T-helper 1 cell treated with Interleukin-12 subunit alpha and Interleukin-12 subunit beta and Interleukin-4 antibody, amounts not matched to agents 30 ng/mL and 1 ng/mL, for 36 hours (primary cell): Measurements from ENCODE around the gene BCL2. TPM values are rescaled to one million over a fixed set of nuclear protein-coding genes. Genes with fewer than 3 reads are reported as not detected.

Experiments
- intact Hi-C: fragments of 100-400 bp; cut with micrococcal nuclease; formaldehyde crosslinking; loops from one replicate; pipeline ENCODE4 v1.15.1; 2024
- total RNA-seq: library from RNA; stranded (reverse); gene quantifications from 2 replicates; pipeline ENCODE4 v1.2.3, GENCODE V29; 2022

BCL2 gene
- total RNA-seq, 1 donor from 2014 or later, result 148 TPM

DNA sequence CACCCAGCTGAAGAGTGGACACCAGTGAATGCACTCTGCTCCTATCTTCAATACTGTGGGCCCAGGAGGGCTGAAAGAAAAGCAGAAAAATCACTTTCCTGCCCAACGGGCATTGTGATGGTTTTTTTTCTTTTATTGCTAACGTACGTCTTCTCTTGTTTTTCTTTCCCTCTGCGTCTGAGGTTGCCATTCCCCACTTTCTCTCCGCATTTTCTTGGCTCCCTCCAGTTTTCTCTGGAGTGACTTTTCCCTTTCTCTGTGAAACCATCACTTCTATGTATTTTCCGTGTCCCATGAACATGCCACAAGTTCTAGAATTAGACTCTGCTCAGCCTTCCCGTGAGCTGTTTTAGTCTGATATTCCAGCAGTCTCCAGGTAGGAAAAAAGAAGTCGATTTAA, 169.2 kb downstream of the BCL2 start:
- intact Hi-C loops, result loop anchor here (10.0 kb wide), 1 partner anchor 824 kb away; the partner anchor contains the start of gene SERPINB8

DNA sequence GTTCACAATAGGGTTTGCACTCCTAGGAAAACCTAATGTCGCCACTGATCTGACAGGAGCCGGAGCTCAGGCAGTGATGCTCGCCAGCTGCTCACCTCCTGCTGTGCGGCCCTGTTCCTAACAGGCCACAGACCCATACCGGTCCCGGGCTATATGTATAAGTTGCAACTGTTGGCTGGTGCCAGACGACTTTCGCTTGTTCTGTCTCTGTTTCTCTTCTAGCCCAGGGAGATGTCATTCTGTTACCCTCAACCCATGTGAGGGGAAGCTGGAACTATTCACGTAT, 170.3 kb downstream of the BCL2 start:
- intact Hi-C loops, result no loop called here

DNA sequence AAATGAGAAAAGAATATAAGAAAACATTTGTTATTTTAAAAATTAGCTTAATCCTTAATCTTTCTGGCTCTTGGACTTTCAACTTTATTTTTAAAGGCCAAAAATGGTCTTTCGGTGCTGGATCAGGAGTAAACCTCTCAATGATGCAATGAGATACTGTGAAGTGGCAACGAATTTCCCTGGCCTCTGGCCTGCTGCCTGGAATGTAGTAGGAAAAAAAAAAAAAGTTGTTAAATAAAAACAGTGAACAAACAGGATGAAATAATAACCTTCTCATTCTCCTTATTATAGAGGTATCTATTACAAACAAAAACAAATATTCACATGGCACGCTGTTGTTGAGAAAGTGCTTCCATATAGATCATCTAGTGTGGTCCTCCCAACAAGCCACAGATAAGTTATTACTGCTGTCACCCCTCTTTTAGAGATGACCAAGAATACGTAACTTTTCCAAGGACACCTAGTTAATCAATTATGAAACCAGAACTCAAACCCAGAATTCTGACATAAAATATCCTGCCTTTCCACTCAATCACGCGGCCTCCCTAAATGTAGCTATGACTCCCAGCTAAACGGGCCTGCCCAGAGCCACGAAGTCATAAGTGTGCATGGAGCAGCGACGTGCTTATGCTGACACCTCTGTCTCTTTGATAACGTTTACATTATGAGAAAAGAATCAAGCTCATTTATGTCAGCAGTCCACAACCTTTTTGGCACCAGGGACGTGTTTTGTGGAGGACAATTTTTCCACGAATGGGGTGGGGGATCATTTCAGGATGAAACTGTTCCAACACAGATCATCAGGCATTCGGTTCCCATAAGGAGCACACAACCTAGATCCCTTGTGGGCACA, 170.9 kb downstream of the BCL2 start:
- intact Hi-C loops, result no loop called here

DNA sequence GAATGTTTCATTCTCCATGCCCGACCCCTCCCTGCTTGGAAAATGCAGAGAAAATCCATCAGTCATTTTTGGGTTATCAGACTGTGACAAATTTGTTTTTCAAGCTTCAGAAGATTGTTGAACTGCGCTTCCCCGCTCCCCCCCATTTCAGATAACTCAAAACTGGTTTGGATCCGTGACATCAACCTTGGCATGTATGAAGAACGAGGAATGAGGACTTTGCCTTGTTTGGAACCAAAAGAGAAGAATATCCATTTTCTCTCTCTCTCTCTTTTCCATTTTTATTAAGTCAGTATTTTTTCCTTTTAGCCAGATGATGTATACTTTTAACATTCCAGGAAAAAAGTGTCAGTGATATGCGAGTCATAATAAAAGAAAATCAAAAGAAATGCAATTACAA, 171.6 kb downstream of the BCL2 start:
- intact Hi-C loops, result no loop called here

DNA sequence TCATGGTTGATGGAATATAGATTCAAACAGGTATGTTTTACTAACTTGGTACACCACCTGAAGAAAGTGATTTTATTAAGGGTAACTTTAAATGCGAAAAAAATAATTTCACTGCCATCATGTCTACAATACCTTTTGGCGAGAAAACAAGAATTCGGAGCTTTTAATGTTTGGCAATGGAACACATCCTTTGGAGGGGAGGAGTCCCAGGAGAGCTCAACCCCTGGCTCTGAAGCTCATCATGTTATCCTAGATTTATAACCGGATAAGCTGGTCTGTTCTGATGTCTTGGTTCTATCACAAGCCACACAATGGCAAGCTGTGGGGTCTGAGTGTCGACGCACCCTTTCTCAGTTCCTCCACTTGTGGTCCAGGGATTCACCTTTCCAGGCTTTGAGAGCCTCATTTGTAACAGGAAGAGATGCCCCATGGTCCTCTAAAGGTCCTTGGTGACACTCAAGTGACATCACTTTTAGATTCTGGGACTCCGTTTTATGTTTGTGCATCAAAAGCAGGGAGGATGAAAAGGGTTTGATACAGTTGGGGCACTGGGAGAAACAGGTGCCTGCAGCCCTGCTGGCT, 172.7 kb downstream of the BCL2 start:
- intact Hi-C loops, result no loop called here

DNA sequence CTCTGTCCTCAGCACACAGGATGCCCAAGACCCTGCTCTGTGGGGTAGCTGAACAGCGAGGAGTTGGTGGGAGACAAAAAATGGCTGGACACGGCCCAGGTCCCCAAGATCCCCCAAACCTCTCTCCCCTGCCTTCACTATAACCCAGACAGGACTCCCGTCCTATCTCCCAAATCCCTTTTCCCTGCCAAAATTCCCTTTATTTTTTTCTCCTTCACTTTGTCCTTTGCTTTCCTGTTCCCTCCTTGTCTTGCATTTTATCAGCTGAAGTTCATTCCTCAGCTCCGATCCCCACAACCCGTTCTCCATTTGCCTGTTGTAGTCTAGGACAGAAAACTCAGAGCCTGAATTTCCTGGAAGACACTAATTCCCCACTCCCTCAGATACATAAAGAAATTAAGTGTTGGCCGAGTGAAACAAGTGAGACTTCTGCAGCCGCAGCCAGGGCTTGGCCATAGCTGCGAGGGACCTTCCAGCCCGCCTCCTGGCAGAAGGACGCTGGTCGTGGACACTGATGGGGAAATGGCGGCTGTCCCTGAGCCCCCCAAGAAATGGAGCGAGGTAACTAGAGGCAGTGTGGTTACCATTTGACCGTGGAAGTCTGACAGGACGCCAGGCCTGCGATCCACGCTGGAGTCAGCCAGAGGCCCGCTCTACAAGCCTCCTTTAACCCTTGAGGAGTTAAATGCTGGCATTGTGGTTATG, 173.6 kb downstream of the BCL2 start:
- intact Hi-C loops, result no loop called here

DNA sequence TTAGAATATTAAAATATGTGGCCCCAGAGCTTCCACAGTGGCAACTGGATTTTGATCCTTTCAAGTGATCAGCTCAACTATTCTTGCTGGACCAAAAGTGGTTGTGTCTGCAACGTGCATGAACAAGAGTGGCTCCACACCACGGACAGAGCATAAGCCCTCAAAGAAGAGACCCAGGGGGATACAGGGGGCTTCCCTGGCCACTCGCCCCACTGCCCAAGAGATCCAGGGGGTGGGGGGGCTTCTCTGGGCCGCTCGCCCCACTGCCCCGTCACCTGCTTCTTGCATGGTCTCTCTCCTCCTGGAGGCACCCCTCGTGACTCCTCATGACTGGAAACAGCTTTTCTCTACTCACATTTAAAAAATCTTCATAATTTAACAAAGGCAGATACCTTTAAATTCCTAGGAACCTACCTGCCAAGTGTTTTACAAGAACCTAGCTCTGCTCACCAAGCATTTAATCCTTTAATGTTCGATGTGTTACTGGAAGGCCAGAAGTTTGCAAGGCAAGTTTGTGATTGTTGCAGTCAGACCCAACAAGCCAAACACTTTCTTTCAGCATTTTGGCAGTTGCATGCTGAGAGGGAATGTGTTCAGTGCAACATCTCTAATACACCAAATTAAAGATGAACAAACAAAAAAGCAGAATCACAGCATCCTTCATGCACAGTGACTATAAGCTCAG, 174.3 kb downstream of the BCL2 start:
- intact Hi-C loops, result no loop called here

DNA sequence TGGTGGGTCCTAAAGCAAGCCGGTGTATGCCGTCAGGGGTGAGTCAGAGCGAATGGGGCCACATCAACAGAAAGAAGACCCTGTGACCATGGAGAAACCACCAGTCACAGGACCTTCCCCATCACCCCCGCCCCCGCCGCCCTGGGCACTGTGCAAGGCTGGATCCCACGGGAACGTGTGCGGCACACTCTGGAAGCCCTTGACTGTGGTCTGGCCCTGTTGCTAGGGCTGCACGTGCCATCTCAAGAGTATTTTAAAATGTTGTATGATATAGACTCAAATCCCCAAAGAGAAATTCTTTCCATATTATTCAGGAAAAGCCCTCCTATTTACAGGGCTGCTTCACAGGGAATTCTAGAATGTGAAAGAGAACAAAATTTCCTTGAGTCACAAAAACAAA, 174.8 kb downstream of the BCL2 start:
- intact Hi-C loops, result no loop called here

DNA sequence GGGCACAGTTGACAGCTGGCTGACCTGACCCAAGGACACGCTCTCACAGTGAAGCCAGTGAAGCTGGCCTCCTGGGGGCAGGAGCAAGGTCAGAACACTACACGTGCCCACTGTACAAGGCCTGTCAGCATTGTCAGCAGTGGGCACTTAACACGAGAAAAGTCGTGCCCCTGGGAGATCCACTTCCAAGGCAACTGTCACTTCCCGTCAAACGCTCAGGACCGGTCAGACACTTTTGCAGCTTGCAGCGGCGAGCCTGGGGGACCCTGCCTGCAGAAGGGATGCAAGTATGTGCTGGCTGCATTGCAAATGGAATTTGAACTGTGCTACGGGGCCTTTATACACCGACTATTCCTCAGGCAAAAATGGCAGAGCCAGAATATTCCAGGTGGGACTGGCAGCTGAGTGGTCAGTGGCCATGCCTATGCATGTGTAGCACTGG, 176.2 kb downstream of the BCL2 start:
- intact Hi-C loops, result no loop called here

DNA sequence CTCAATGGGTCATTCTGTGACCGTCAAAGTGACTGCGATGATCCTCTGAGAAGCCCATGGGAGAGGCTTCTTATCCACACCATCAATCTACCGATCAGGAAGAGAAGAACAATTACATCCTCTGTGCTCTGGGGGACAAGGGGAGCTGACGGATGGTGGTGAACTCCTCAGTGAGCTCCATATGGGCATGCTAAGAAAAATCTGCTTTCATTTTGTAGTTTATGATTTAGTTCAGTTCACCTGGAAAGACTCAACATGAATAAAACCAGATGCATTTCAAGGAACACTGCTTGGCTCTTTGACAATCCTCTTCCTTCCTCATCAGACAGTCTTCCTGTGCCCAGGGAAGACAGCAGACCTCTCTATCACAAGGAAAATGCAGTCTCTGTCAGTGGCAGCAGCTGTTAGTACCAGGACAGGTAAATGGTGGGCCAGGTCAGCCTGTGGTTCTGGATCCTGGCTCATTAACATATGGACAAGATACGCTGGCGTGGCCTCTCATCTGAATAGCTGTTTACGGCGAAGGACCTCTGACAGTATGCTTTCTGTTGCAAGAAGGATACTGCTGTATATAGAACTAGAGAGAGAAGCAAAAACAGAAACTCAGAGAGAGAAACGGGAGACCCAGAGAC, 176.9 kb downstream of the BCL2 start:
- intact Hi-C loops, result no loop called here

DNA sequence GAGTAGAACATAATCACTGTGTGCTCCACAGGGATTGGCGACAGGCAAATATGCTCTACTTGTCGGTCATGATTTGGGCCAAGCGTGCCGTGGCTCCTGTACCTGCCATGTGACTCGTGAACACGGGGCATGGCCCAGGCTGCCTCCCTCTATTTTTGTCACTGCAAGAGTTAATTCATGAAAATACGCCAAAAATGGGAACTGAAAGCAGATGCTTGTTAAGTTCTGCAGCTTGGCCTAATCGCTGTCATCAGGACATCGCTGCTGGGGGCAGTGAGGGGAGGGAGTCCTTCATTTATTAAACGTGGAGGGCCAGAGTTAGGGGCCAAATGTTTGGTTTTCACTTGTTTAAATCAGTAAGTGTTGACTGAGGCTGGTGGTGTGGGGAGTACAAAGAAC, 177.8 kb downstream of the BCL2 start:
- intact Hi-C loops, result no loop called here

DNA sequence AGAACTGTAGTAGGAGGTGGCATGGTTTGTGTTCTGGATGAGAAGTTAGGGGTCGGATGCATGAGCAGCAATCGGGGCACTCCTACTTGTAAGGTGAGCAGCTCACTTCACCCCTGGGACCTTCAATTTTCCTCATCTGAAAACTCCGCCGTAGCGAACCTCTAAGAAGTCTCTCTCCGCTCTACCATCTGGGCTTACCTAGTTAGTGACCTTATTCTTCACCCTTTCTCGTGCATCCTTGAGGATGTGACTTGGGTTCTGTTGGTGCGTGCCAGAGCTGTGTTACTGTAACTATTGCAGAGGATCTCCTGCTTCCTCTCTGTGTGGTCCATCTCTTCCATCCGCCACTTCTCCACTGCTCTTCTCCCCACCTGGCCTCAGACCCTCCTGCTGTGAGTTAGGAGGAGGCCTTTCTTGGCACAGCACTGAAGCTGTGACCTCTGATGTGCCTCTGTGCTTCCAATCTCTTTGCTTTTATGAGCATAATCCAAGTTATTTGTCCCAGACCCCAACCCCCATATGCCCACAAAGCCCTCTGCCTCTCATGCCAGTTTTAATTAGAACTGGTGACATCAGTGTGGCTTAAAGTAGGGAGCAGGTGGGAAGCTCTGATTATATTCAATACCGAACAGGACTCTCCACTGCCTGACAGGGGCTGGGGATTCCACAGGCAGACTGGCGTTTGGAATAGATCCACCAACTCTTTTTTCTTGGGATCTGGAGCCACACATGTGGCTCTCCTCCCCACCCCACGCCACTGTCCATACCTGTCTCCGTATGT, 178.4 kb downstream of the BCL2 start:
- intact Hi-C loops, result no loop called here

DNA sequence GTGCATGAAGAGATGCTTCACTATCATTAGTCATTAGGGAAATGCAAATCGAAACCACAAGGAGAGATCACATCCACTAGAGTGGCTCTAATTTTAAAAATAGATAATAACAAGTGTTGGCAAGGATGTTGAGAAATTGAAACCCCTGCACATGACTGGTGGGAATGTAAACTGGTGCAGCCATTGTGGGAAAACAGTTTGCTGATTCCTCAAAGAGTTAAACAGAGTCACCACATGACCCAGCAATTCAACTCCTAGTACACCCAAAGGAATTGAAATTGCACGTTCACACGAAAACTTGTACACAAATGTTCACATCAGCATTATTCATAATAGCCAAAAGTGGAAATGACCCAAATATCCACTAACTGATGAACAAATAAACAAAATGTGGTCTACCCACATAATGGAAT, 179.5 kb downstream of the BCL2 start:
- intact Hi-C loops, result no loop called here

DNA sequence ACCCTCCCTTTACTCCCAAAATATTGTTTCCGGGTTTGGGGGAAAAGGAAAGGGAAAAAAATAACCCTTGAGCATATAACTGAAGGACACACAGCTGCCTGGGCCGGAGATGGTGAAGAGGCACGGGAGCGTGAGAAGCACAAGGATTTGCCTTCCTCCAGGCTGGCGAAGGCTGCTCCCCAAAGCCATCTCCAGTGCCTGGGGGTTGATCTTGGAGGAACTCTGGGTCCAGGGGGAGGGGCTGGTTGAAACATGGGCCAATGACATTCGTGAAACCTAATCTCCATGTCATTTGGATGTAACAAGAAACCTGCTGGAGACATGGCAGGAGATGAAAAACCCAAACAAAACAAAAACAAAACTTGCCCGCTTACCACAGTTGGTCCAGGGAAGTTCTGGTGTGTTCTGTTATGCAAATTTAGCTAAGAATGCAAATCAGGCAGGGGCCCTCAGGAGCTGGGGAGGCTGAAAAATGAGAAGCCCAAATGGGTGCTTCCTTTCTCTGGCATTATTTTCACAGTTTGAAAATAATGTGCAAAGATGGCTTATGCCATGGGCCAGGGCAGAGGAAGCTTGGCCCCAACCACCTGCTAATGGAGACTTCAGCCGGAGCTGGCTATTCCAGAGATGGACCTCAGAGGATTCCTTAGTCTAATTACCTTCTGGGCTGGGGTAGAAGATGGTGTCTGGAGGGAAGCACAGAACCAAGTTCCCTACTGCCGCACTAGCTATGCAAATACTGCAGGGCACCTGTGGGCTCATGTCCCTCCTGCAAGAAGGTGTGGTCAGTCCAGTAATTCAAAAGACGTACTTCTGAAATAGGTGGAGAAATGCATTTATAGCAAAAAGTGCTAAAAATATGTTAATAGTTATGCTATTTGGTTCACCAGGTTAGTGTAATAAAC, 180.9 kb downstream of the BCL2 start:
- intact Hi-C loops, result loop anchor here (1.0 to 2.0 kb wide), 4 partner anchors 13 to 182 kb away; no protein-coding TSS in a partner anchor

DNA sequence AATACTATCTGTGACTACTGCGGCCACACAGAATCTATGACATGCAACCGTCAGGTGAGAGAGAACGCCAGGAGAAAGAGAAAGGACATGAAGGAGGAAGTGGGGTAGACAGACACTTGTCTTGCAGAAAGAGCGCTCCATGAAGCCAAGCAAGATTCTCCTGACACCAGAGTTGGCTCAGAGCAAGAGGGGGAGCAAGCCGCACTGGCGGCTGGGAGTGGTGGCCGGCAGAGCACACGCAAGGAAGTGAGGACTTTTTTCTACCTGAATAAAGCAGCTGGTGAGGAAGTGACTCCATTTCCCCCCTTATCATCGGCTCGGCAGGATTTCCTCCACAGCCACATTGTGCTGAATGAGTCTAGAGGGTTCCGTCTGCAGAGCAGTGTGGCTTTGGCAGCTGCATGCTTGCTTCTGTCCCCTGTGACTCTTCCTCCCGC, 181.6 kb downstream of the BCL2 start:
- intact Hi-C loops, result loop anchor here (1.0 to 2.0 kb wide), 4 partner anchors 13 to 182 kb away; no protein-coding TSS in a partner anchor

DNA sequence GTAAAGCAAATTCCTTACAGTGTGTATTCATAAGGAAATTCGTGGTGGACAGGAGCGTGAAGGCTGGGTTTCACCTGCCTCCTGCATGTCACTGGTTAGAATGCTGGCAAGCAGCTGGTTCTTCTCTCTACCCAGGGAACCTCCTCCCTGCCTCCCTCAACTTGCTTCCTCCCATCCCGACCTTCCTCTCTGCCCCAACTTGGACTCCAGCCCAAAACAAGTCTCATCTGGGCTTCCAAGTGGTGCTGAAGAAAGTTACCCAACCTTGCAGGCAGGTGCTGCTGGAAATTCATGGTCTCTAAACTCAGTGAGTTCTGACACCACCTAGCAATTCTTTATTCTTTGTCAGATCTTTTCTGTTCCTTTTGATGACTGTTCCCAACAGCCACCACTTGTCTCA, 184.5 kb downstream of the BCL2 start:
- intact Hi-C loops, result no loop called here

DNA sequence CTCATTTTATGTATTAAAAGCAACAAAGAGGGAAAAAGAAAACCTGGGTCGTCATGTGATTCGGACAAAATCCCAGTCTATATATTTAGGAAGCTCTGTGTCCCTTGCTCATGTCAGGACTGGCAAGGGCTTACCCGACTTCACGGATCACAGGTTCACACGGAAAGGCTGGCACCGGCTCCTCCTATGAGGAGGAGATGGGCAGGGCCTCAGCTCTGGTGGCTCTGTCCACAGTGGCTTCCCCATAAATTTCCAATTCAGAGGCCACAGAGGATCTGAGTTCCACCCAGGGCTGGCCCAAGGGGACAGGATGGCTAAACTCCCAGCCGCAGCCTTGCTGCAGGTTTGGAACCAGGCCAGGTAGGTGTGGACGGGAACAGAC, 186.8 kb downstream of the BCL2 start:
- intact Hi-C loops, result no loop called here

DNA sequence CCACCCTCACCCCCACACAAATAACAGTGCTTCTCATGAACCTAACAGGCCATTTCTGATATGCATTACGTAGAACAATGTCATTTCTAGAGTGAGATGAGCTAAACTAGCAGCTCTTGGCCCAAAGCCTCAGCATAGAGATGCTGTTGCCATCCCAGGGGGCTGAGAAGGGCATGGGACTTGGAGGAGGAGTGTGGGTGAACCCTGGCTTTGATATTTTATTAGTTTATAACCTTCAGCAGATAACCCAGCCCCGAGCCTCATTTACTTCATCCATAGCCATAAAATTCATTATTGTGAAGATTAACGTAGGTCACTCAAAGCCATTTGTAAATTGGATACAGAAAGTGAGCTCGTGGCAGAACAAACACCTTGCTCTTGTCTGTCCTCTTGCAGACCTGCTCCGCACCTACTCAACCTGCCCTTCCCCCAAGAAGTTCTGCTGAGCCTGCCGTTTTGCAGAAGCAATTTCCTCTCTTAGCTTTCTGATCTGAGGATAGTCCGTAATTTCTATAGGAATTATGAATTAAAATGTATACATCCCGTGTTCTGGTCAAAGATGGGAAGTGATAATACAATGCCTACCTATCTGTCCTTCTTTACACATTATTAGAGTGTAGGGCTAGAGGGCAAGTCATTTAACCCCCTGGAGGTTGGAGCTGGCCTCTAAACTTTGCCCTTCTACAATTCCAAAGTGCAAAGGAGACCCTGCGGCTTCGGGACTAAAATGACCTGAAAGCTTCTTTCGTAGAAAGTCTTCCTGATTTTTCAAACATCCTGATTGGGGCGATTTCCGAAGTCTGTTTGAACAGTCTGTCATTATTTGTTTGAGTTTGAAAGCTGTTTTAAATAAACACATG, 187.4 kb downstream of the BCL2 start:
- intact Hi-C loops, result loop anchor here (1.0 kb wide), 7 partner anchors 23 to 307 kb away; partner anchors contain the start of gene VPS4B
